ENCODE data around the gene LCE1B. TPM values are rescaled to one million over a fixed set of nuclear protein-coding genes. Genes with fewer than 3 reads are reported as not detected.

Gene LCE1B
- total RNA-seq, 1 donor from 2014 or later: not detected

GRCh38 chr1:152824964-152825363 is 13.2 kb downstream of the LCE1B start:
- Mint-ChIP-seq H3K4me3 (ENCODE audit: low read depth) (no peak overlapping the region), H3K27ac (no peak overlapping the region), H3K4me1 (ENCODE audit: low read depth) (no peaks in the 10 kb centered on the region), H3K9me3 (ENCODE audit: low read depth) (peaks cover 52% of the 10 kb centered on the region), H3K36me3 (ENCODE audit: insufficient read depth) (no peaks in the 10 kb centered on the region), H3K27me3 (no peaks in the 10 kb centered on the region)
- no peak for DNase-seq (ENCODE audit: low spot score, unreplicated experiment)
- no peak for TF ChIP-seq CTCF (IDR thresholded peaks at IDR 0.05; ENCODE audit: unreplicated experiment)

DNA sequence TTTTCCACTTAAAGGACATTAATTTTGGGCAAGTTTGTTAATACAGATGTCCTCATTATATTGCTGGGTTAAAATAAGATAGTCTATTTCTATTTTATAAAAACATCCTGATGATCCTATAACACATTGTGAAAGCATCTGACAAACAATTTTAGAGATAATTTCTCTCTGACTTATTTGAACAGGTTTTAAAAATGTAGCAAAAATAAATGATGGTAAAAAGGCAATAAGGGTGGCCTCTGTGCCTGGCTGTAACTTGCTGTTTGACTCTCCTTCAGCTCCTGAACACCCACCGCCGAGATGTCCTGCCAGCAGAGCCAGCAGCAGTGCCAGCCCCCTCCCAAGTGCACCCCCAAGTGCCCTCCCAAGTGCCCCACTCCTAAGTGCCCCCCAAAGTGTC is 15.4 kb downstream of the LCE1B start, which contains the start of gene LCE1A:
Gene LCE1A, plus strand, starts transcription at position 301 of the 400 bp plus-strand sequence. Its CDS starts 0 bp downstream, at position 301.
- Mint-ChIP-seq H3K27ac (no peak within 1 kb of the TSS), H3K36me3 (ENCODE audit: insufficient read depth) (no peaks in the 10 kb centered on the region), H3K4me3 (ENCODE audit: low read depth) (no peak within 1 kb of the TSS), H3K4me1 (ENCODE audit: low read depth) (no peaks in the 10 kb centered on the region), H3K27me3 (no peaks in the 10 kb centered on the region), H3K9me3 (ENCODE audit: low read depth) (peaks cover 56% of the 10 kb centered on the region)
- no peak for TF ChIP-seq CTCF (IDR thresholded peaks at IDR 0.05; ENCODE audit: unreplicated experiment)
- no peak for DNase-seq (ENCODE audit: low spot score, unreplicated experiment)

DNA sequence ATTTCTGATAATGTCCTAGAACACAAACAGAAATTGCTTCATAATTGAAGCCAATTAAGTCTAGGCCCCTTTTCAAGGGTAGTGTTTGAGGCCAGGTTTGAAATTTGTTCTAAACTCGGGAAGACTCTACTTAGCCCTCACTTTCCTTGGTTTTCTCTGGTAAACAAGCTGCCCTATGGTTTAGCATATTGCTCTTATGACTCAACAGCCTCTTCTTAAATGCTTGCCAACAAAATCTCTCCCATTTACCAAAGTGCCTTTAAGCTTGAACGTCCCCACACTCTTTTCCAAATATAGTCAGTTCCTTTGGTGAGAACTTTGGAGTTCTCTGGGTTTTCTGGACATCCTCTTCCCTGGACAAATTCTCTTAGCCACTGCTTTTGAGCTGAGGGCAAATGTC is 25.1 kb downstream of the LCE1B start:
- Mint-ChIP-seq H3K27me3 (no peaks in the 10 kb centered on the region), H3K9me3 (ENCODE audit: low read depth) (peaks cover 39% of the 10 kb centered on the region), H3K4me1 (ENCODE audit: low read depth) (no peaks in the 10 kb centered on the region), H3K27ac (no peak overlapping the region), H3K4me3 (ENCODE audit: low read depth) (no peak overlapping the region), H3K36me3 (ENCODE audit: insufficient read depth) (no peaks in the 10 kb centered on the region)
- no peak for TF ChIP-seq CTCF (IDR thresholded peaks at IDR 0.05; ENCODE audit: unreplicated experiment)
- DNase-seq (ENCODE audit: low spot score, unreplicated experiment): no peak

DNA sequence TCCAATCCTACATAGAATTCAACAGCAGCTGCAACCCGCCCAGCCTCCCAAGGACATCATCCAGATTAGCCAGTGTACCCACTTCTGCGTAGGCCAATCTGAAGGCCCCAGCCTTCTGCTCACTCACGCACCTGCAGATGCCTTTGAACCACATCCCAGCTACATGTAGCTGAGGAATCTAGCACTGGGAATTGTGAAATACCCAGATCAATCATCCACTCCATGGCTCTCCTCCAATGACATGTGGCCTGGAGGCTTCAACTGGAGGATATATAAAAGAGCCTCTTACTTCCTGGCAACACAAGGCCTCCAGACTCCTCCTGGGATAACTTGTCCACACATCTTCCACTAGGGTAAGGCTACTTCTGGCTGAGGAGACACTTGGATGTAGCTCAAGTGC is 30.8 kb downstream of the LCE1B start, which contains the start of gene LCE6A:
Gene LCE6A, plus strand, starts transcription at position 301 of the 400 bp plus-strand sequence. CDS start 665 bp downstream, outside the sequence.
- H3K4me1 Mint-ChIP-seq (ENCODE audit: low read depth): no peaks in the 10 kb centered on the region
- peaks cover 49% of the 10 kb centered on the region for H3K9me3 Mint-ChIP-seq (ENCODE audit: low read depth)
- no peak for DNase-seq (ENCODE audit: low spot score, unreplicated experiment)
- TF ChIP-seq CTCF (IDR thresholded peaks at IDR 0.05; ENCODE audit: unreplicated experiment): no peak
- no peak within 1 kb of the TSS for H3K4me3 Mint-ChIP-seq (ENCODE audit: low read depth)
- H3K36me3 Mint-ChIP-seq (ENCODE audit: insufficient read depth): no peaks in the 10 kb centered on the region
- H3K27me3 Mint-ChIP-seq: no peaks in the 10 kb centered on the region
- H3K27ac Mint-ChIP-seq: no peak within 1 kb of the TSS

- Mint-ChIP-seq H3K4me1 (ENCODE audit: low read depth) (no peaks in the 10 kb centered on the region), H3K9me3 (ENCODE audit: low read depth) (peaks cover 64% of the 10 kb centered on the region), H3K36me3 (ENCODE audit: insufficient read depth) (peaks cover 1% of the 10 kb centered on the region), H3K27me3 (no peaks in the 10 kb centered on the region), H3K27ac (no peak overlapping the region), H3K4me3 (ENCODE audit: low read depth) (no peak overlapping the region)
- DNase-seq (ENCODE audit: low spot score, unreplicated experiment): no peak
- no peak for TF ChIP-seq CTCF (IDR thresholded peaks at IDR 0.05; ENCODE audit: unreplicated experiment)
Measured at GRCh38 chr1:152855661-152856060, 43.9 kb downstream of the LCE1B start.

All from progenitor cell of endocrine pancreas (in vitro differentiated cells).